ENCODE data around the gene CNTN6. TPM values are rescaled to one million over a fixed set of nuclear protein-coding genes. Genes with fewer than 3 reads are reported as not detected.

CNTN6 gene
- total and polyA plus RNA-seq, 12 donors, result 2.4 to 14.9 (median 8.6) TPM

- no peaks in the 10 kb centered on the region for H3K9me3 ChIP-seq (replicated peaks in 1 of 3)
- DNase-seq, result no peak
- intact Hi-C loops (cut with DNase I), result no loop called here
- WGBS, 4 donors, result 89 to 97% (median 92%) methylated on average over 17 to 19 of the region's 19 CpGs
- no peaks in the 10 kb centered on the region for H3K4me1 ChIP-seq (replicated peaks in 1 of 2)
- TF ChIP-seq, protein P1, sequence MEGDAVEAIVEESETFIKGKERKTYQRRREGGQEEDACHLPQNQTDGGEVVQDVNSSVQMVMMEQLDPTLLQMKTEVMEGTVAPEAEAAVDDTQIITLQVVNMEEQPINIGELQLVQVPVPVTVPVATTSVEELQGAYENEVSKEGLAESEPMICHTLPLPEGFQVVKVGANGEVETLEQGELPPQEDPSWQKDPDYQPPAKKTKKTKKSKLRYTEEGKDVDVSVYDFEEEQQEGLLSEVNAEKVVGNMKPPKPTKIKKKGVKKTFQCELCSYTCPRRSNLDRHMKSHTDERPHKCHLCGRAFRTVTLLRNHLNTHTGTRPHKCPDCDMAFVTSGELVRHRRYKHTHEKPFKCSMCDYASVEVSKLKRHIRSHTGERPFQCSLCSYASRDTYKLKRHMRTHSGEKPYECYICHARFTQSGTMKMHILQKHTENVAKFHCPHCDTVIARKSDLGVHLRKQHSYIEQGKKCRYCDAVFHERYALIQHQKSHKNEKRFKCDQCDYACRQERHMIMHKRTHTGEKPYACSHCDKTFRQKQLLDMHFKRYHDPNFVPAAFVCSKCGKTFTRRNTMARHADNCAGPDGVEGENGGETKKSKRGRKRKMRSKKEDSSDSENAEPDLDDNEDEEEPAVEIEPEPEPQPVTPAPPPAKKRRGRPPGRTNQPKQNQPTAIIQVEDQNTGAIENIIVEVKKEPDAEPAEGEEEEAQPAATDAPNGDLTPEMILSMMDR (IDR thresholded peaks at IDR 0.05), result no peak
- TF ChIP-seq POLR2A (IDR thresholded peaks at IDR 0.05), result no peak
- H3K4me3 ChIP-seq, result no peak overlapping the region
- no peak overlapping the region for H3K27ac ChIP-seq
- H3K36me3 ChIP-seq (replicated peaks in 1 of 2), result no peaks in the 10 kb centered on the region
- no peaks in the 10 kb centered on the region for H3K27me3 ChIP-seq
These were observed 301.4 kb downstream of the CNTN6 start for GRCh38 chr3:1394188-1394587.

DNA sequence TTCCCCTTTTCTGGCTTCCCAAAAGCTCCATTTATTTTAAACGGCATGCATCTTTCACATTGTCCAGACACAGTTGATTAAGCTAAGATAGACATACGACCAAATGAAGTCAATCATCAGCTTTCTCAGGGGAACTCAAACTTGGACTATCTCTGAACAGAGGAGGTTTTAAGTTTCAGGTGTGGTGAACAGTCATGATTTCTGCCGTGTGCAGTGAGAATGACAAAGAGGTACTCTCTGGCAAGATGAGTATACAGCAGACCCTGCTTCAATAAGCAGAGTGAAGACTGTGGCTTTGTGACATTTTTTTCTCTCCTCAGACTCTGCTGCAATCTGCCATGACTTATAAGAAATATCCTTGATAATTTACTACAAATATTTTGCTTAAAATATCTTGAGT is 307.7 kb downstream of the CNTN6 start:
- WGBS, 4 donors, result 41 to 61% (median 53%) methylated on average over 3 of the region's 3 CpGs
- Histone ChIP-seq H3K27me3 (no peaks in the 10 kb centered on the region), H3K36me3 (replicated peaks in 1 of 2) (no peaks in the 10 kb centered on the region), H3K9me3 (replicated peaks in 1 of 3) (peaks cover 0 to 4% (median 0%) of the 10 kb centered on the region in 3 donors), H3K4me1 (replicated peaks in 1 of 2) (no peaks in the 10 kb centered on the region), H3K27ac (no peak overlapping the region), H3K4me3 (no peak overlapping the region)
- DNase-seq, result no peak
- intact Hi-C loops (cut with DNase I), result no loop called here
- no peak for TF ChIP-seq POLR2A (IDR thresholded peaks at IDR 0.05)
- TF ChIP-seq, protein P1 (IDR thresholded peaks at IDR 0.05), result no peak

DNA sequence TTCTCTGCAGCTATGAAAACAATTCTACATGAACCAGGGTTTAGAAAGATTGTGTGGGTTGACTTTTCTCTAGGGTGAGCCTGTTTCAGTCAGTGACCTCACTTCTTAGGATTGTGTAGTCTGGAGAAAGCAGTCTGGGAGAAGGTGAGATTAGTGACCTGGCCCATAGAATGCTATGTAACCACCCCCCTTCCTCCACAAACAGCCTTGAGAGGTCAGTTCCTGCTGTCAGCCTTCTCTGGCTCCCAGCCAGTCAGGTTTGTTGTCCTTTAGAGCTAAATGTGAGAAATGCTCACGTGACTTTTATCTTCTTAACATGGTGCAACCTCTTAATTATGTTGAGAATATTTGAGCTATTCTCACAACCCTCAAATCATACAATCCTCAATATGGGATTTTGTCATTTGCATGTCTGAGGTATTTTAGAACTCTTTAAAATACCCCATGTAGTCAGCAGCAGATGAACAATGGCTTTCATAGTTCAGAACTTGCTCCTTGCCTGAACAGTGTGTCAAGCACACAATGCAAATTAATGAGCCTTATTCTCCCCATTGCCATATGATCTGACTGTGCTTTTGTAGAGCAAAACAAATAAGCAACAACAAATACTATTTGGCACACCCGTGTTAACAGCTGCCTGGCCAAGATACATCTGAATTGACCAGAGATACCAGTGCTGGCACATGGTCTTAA is 311.6 kb downstream of the CNTN6 start:
- peak in 4 of 7 donors; percentile 7 to 40 (median 24) for DNase-seq
- no peaks in the 10 kb centered on the region for H3K4me1 ChIP-seq (replicated peaks in 1 of 2)
- 46 to 63% (median 55%) methylated on average over 2 of the region's 2 CpGs for WGBS, 4 donors
- no peaks in the 10 kb centered on the region for H3K36me3 ChIP-seq (replicated peaks in 1 of 2)
- intact Hi-C loops (cut with DNase I), result no loop called here
- no peak overlapping the region for H3K4me3 ChIP-seq
- no peak overlapping the region for H3K27ac ChIP-seq
- no peaks in the 10 kb centered on the region for H3K27me3 ChIP-seq
- peaks cover 0 to 4% (median 0%) of the 10 kb centered on the region in 3 donors for H3K9me3 ChIP-seq (replicated peaks in 1 of 3)
- TF ChIP-seq, protein P1 (IDR thresholded peaks at IDR 0.05), result no peak
- no peak for TF ChIP-seq POLR2A (IDR thresholded peaks at IDR 0.05)

DNA sequence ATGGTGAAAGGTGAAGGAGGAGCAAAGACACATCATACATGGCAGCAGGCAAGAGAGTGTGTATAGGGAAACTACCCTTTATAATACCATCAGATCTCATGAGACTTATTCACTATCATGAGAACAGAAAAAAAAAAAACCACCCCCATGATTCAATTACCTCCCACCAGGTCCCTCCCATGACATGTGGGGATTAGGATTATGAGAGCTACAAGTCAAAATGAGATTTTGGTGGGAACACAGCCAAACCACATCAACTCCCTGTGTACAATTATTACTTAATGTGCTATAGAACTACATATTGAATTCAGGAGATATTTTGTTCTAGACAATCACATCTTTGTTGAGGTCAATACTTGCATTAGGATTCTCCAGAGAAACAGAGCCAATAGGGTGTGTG is 313.4 kb downstream of the CNTN6 start:
- Histone ChIP-seq H3K4me1 (replicated peaks in 1 of 2) (no peaks in the 10 kb centered on the region), H3K27me3 (no peaks in the 10 kb centered on the region), H3K9me3 (replicated peaks in 1 of 3) (peaks cover 0 to 4% (median 0%) of the 10 kb centered on the region in 3 donors), H3K36me3 (replicated peaks in 1 of 2) (no peaks in the 10 kb centered on the region), H3K4me3 (no peak overlapping the region), H3K27ac (no peak overlapping the region)
- TF ChIP-seq, protein P1 (IDR thresholded peaks at IDR 0.05), result no peak
- no peak for TF ChIP-seq POLR2A (IDR thresholded peaks at IDR 0.05)
- intact Hi-C loops (cut with DNase I), result no loop called here
- DNase-seq, result no peak

Measured in adrenal gland (tissue), 12 donors.